Dendritic cell treated with granulocyte-macrophage colony-stimulating factor and Interleukin-4, amounts not matched to agents 40 ng/mL and 50 ng/mL, for 4 days (primary cell): ENCODE measurements around the gene SLC38A11.
"Not testable (repeated sequence)": the region's sequence is repeated elsewhere in the genome, so short reads cannot be mapped to it uniquely, and the experiment has no call there.

Experiments
- H3K27ac Mint-ChIP-seq: one replicate; pipeline ENCODE4 v1.8.0; 2022; ENCODE audit warnings: mild to moderate bottlenecking, mixed read lengths
- H3K27me3 Mint-ChIP-seq: one replicate; pipeline ENCODE4 v1.8.0; 2022; ENCODE audit warnings: mild to moderate bottlenecking, mixed read lengths
- H3K36me3 Mint-ChIP-seq: one replicate; pipeline ENCODE4 v1.8.0; 2022; ENCODE audit warnings: low read depth, mixed read lengths
- H3K4me1 Mint-ChIP-seq: one replicate; pipeline ENCODE4 v1.8.0; 2022; ENCODE audit warnings: low read depth, mixed read lengths
- H3K4me3 Mint-ChIP-seq: one replicate; pipeline ENCODE4 v1.8.0; 2022; ENCODE audit warnings: mild to moderate bottlenecking, moderate library complexity, mixed read lengths
- H3K9me3 Mint-ChIP-seq: one replicate; pipeline ENCODE4 v1.8.0; 2022; ENCODE audit warnings: mixed read lengths
- intact Hi-C: fragments of 100-400 bp; cut with micrococcal nuclease; formaldehyde crosslinking; loops from one replicate; pipeline ENCODE4 v1.15.0; 2022

SLC38A11 gene

DNA sequence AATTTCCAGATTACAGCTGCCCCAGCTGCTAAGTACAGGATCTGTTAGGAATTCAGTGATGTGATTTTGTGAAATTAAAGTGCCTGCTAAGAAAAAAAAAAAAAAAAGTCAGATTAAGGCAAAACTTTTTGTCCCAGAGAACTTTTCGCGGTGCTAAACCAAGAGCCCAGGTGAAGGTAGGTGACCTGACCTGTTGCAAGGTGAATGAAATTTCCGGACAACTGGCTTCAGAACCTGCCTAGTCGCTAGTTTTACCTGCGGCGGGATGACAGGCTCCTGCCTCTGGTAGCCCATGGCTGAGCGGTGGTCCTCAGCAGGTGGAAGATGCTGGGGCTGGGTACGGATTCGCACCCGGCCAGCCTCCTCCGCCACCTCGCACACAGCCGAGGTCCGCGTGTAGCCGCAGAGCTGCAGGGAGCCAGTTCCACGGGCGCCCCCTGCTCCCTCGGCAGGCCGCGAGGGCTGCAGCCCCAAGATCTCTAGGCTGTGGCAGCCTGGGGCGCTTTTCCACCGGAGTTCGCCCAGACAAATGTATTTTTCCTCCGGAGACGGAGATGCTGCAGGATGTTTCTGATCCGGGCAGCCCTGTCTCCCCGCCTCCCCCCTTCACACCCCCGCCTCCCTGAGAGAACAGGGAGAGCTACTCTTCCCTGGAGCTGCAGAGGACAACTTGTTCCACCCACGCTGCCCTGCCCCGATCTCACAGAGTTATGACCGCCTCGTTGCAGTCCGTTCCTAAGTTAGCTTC lies at the start of gene SLC38A11:
SLC38A11 (minus strand) TSS at position 572 of the 748 bp plus-strand sequence; CDS start at position 294, 278 bp downstream.
- Mint-ChIP-seq H3K9me3 (no peaks in the 10 kb centered on the region), H3K27ac (no peak within 1 kb of the TSS), H3K36me3 (no peaks in the 10 kb centered on the region), H3K4me1 (no peaks in the 10 kb centered on the region), H3K4me3 (no peak within 1 kb of the TSS), H3K27me3 (peaks cover 16% of the 10 kb centered on the region)
- intact Hi-C loops: no loop called here

DNA sequence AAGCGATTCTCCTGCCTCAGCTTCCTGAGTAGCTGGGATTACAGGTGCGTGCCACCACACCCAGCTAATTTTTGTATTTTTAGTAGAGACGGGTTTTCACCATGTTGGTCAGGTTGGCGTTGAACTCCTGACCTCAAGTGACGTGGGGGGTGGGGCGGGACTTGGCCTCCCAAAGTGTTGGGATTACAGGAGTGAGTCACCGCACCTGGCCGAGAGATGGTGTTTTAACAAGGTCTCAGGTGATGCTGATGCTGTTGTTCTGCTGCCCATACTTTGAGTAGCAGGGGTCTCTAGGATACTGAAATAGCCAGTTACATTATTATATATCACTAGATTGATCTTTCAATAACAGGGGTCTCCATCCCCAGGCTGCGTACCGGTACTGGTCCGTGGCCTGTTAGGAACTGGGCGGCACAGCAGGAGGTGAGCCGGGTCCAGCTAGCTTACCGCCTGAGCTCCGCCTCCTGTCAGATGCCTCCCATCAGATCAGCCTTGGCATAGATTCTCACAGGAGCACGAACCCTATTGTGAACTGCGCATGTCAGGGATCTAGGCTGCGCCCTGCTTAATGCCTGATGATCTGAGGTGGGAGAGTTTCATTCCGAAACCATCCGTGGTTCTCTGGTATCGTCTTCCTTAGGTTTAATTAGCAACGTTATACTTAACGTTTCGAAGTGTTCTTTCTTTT lies 48.3 kb upstream of the SLC38A11 start:
- Mint-ChIP-seq H3K36me3 (no peaks in the 10 kb centered on the region), H3K4me1 (peaks cover 5% of the 10 kb centered on the region)
- intact Hi-C loops: no loop called here

DNA sequence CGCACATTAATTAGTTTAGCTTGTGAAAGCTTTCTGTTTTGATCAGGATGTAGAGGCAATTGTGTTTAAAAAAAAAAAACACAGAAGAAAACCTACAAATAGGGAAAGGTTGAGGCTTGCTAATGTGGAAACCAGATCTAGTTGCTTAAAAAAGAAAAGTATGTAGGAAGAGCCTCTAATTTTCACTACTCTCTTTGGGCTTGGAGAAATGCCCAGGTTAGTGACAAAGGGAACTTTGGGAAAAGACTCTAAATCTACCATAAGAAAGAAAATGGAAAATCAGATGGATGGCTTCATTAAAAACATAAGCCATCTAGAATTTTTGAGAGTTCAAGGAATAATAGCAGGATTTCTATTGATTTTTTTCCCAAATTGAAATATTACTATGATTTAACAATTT lies 47.3 kb upstream of the SLC38A11 start:
- Mint-ChIP-seq H3K4me1 (peaks cover 3% of the 10 kb centered on the region), H3K36me3 (no peaks in the 10 kb centered on the region), H3K27me3 (peaks cover 2% of the 10 kb centered on the region), H3K27ac (no peak overlapping the region), H3K4me3 (no peak overlapping the region), H3K9me3 (no peaks in the 10 kb centered on the region)
- intact Hi-C loops: no loop called here

More for the DNA sequence above, 48.3 kb upstream of the SLC38A11 start:
- Mint-ChIP-seq H3K27me3 (peaks cover 2% of the 10 kb centered on the region), H3K4me3 (no peak overlapping the region), H3K27ac (no peak overlapping the region), H3K9me3 (no peaks in the 10 kb centered on the region)

DNA sequence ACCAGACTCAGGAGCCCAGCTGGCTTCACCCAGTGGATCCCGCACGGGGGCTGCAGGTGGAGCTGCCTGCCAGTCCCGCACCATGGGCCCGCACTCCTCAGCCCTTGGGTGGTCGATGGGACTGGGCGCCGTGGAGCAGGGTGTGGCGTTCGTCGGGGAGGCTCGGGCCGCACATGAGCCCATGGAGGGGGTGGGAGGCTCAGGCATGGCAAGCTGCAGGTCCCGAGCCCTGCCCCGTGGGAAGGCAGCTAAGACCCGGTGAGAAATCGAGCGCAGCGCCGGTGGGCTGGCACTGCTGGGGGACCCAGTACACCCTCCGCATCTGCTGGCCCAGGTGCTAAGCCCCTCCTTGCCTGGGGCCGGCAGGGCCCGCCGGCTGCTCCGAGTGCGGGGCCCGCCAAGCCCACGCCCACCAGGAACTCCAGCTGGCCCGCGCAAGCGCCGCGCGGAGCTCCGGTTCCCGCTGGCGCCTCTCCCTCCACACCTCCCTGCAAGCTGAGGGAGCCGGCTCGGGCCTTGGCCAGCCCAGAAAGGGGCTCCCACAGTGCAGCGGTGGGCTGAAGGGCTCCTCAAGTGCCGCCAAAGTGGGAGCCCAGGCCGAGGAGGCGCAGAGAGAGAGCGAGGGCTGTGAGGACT lies 39.5 kb upstream of the SLC38A11 start:
- H3K4me1 Mint-ChIP-seq, intact Hi-C loops, H3K27me3 Mint-ChIP-seq, H3K36me3 Mint-ChIP-seq, H3K4me3 Mint-ChIP-seq, H3K27ac Mint-ChIP-seq, H3K9me3 Mint-ChIP-seq: not testable (repeated sequence)

- Mint-ChIP-seq H3K27me3 (no peaks in the 10 kb centered on the region), H3K27ac (no peak overlapping the region), H3K36me3 (no peaks in the 10 kb centered on the region), H3K4me1 (peaks cover 5% of the 10 kb centered on the region), H3K4me3 (no peak overlapping the region), H3K9me3 (no peaks in the 10 kb centered on the region)
- intact Hi-C loops: loop anchor here (1.0 to 2.0 kb wide), 2 partner anchors 255 to 300 kb away; no protein-coding TSS in a partner anchor
Measured at GRCh38 chr2:164993287-164994016, 38.1 kb upstream of the SLC38A11 start.

GRCh38 chr2:164992818-164993217 lies 37.5 kb upstream of the SLC38A11 start:
- intact Hi-C loops: loop anchor here (1.0 to 2.0 kb wide), 2 partner anchors 254 to 300 kb away; no protein-coding TSS in a partner anchor
- no peaks in the 10 kb centered on the region for H3K36me3 Mint-ChIP-seq
- no peak overlapping the region for H3K27ac Mint-ChIP-seq
- H3K4me3 Mint-ChIP-seq: no peak overlapping the region
- H3K4me1 Mint-ChIP-seq: peaks cover 5% of the 10 kb centered on the region
- H3K27me3 Mint-ChIP-seq: no peaks in the 10 kb centered on the region
- no peaks in the 10 kb centered on the region for H3K9me3 Mint-ChIP-seq

DNA sequence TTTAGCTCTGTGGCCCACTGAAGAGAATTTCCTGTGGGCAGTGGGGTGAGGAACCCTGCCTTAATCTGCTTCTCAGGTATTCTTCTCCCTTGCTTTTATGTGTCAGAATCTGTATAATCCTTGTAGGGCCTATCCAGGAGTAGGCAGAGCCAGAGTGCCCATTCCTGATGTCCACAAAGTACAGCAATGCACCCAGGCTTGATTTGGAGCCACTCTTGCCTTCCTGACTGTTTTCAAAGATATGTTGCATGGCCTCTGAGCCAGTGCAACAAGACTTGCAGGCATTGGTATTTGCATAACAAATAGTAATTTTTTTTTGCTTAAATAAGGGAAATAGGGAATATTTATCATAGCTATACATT lies 36.7 kb upstream of the SLC38A11 start:
- H3K9me3 Mint-ChIP-seq, H3K27ac Mint-ChIP-seq: not testable (repeated sequence)

DNA sequence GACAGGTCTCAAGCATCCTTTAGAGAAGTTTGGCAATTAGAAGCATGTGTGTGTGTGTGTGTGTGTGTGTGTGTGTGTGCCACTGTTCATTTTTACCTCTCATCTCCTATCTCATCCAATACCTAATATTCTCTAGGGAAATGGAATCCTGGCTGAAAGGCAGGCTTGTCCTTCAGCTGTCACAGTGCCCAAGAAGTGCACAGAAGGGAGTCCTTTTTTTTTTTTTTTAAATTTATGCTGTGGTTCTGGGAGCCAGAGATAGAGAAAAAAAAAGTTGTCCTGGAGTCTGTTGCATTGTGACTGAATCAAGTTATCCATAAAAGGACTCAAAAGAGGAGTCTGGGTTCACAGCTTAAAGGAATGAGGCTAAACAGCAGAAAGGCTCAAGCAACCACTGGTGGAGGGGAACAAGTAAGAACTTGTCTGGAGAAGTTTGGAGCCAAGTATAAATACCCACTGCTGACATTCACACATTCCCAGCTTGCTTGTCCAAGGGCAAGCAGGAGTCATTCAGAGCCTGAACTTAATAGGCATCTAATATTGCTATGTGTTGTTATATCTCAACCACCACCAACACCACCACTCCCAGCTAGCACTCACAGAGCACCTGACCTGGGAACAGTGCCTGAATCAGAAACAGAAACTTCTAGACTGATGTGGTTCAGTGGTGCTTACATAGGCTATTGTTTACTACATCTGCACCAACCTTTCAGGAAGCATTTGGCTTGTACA lies 36.2 kb upstream of the SLC38A11 start:
- H3K9me3 Mint-ChIP-seq, H3K27ac Mint-ChIP-seq, H3K27me3 Mint-ChIP-seq, H3K36me3 Mint-ChIP-seq, H3K4me3 Mint-ChIP-seq, H3K4me1 Mint-ChIP-seq: not testable (repeated sequence)
- intact Hi-C loops: loop anchor here (2.0 kb wide), 1 partner anchor 253 kb away; no protein-coding TSS in a partner anchor

More for the DNA sequence above, 36.7 kb upstream of the SLC38A11 start:
- not testable (repeated sequence) for H3K4me3 Mint-ChIP-seq, H3K4me1 Mint-ChIP-seq, H3K36me3 Mint-ChIP-seq, H3K27me3 Mint-ChIP-seq
- intact Hi-C loops: loop anchor here (2.0 kb wide), 1 partner anchor 253 kb away; no protein-coding TSS in a partner anchor

DNA sequence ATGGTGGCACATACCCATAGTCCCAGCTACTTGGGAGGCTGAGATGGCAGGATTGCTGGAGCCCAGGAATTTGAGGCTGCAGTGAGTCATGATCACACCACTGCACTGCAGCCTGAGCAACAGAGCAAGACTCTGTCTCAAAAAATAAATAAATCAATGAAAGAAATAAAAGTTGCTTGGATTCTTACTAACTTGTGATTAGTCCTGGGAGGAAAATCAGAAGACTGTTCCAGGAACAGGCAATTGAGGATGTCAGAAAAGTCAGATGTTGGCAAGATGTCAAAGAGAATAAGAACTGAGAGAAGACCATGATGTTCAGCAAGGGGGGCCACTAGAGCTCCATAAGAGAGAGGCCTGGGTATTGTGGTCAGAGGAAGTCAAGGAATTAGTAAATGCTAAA lies 35.6 kb upstream of the SLC38A11 start:
- H3K4me1 Mint-ChIP-seq, H3K27ac Mint-ChIP-seq, intact Hi-C loops, H3K36me3 Mint-ChIP-seq, H3K9me3 Mint-ChIP-seq, H3K27me3 Mint-ChIP-seq, H3K4me3 Mint-ChIP-seq: not testable (repeated sequence)

DNA sequence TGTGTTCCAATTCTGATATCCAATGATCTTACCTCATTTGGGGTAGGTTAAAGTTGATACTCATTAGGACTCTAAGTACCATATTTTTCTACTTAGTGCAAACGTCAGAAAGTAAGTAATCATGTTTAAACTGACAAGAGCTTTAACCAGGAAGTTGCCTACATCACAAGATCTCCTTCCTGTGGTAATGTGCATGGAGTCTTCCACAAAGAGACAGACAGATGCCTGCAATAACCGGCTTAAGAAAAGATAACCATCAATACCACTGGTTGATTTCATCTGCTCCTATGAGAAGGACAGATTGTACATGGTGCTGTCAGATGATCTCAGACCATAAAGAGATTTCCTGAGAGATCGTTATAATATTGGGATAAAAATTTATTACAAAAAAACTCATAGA lies 33.5 kb upstream of the SLC38A11 start:
- H3K27me3 Mint-ChIP-seq, H3K36me3 Mint-ChIP-seq, H3K4me3 Mint-ChIP-seq, intact Hi-C loops, H3K27ac Mint-ChIP-seq, H3K9me3 Mint-ChIP-seq, H3K4me1 Mint-ChIP-seq: not testable (repeated sequence)

DNA sequence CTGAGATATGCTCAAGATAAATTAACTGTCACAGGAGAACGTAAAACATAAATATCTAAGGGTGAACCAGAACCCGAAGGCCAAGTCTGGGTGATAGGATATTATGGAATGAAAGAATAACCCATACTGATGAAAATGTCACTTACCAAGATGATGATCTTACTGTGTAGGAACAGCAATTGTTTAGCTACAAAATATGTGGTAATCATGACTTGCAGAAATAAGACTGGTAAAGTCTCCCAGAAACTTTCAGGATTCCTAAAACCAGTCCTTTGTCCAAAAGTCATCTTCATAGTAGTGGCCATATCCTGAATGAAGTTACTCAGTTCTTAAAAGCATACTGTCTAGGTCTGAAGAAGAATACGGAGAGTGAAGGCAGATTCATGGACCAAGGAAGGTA lies 30.7 kb upstream of the SLC38A11 start:
- H3K4me3 Mint-ChIP-seq, H3K27ac Mint-ChIP-seq, H3K9me3 Mint-ChIP-seq, intact Hi-C loops, H3K36me3 Mint-ChIP-seq, H3K27me3 Mint-ChIP-seq: not testable (repeated sequence)
- peaks cover 11% of the 10 kb centered on the region for H3K4me1 Mint-ChIP-seq

DNA sequence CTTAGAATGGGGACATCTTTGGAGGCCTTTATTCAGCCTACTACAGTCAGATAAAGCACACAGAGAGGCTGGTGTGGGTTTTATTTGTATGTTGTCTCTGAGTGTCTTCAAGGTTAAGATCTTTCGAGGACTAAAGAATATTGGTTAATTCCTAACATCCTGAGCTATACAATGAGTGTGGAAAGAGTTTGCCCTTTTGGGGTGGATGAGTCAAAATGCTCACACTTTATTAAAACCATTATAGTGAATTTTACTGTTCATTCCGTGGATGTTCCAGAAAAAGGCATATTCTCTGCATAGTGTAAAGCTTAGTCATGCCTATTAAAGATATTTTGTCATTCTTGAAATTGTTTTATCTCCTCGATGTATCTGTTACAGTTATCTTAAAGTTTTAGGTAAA lies 29.1 kb upstream of the SLC38A11 start:
- Mint-ChIP-seq H3K4me3 (no peak overlapping the region), H3K9me3 (no peaks in the 10 kb centered on the region)
- intact Hi-C loops: no loop called here

GRCh38 chr2:164981217-164981990 lies 26.1 kb upstream of the SLC38A11 start:
- Mint-ChIP-seq H3K27ac (no peak overlapping the region), H3K9me3 (no peaks in the 10 kb centered on the region), H3K4me3 (no peak overlapping the region), H3K4me1 (peaks cover 16% of the 10 kb centered on the region), H3K36me3 (no peaks in the 10 kb centered on the region), H3K27me3 (peaks cover 3% of the 10 kb centered on the region)
- intact Hi-C loops: no loop called here

More for the DNA sequence above, 29.1 kb upstream of the SLC38A11 start:
- Mint-ChIP-seq H3K27ac (no peak overlapping the region), H3K4me1 (peaks cover 16% of the 10 kb centered on the region), H3K36me3 (no peaks in the 10 kb centered on the region), H3K27me3 (peaks cover 3% of the 10 kb centered on the region)
